WTC11 (cell line): ENCODE results near the gene GOLGA3. TPM values are rescaled to one million over a fixed set of nuclear protein-coding genes. Genes with fewer than 3 reads are reported as not detected.
"Not testable (repeated sequence)": the region's sequence is repeated elsewhere in the genome, so short reads cannot be mapped to it uniquely, and the experiment has no call there.

Source experiments
- ATAC-seq: fragments of 200-7000 bp; cut with Tn5 transposase; 2 replicates; pipeline ENCODE4 v1.10.0; 2021; ENCODE audit warnings: mild to moderate bottlenecking, moderate library complexity
- CTCF ChIA-PET: fragments of 300-600 bp; sonication (Branson Sonifier 250); formaldehyde crosslinking; loops from one replicate; lab custom pipeline; 2021; ENCODE audit warnings: antibody characterized with exemption; lab: Charles Lee
- POLR2A ChIA-PET: fragments of 350-600 bp; sonication (Branson Sonifier 250); formaldehyde crosslinking; loops from one replicate; lab custom pipeline; 2021; ENCODE audit warnings: antibody characterized with exemption; lab: Charles Lee
- DNase-seq: peaks from one replicate; pipeline ENCODE4 v3.0.0; 2021; ENCODE audit warnings: low spot score
- H3K27ac Mint-ChIP-seq: 2 replicates; pipeline ENCODE4 v1.8.0; 2021; ENCODE audit warnings: mixed read lengths
- H3K27me3 Mint-ChIP-seq: 2 replicates; pipeline ENCODE4 v1.8.0; 2021; ENCODE audit warnings: low read depth, mild to moderate bottlenecking, moderate library complexity, mixed read lengths
- H3K36me3 Mint-ChIP-seq: 2 replicates; pipeline ENCODE4 v1.8.0; 2021; ENCODE audit warnings: mixed read lengths
- H3K4me1 Mint-ChIP-seq: 2 replicates; pipeline ENCODE4 v1.8.0; 2022; ENCODE audit warnings: mixed read lengths
- H3K4me3 Mint-ChIP-seq: 2 replicates; pipeline ENCODE4 v1.8.0; 2021; ENCODE audit warnings: mild to moderate bottlenecking, moderate library complexity, mixed read lengths
- H3K9me3 Mint-ChIP-seq: 2 replicates; pipeline ENCODE4 v1.8.0; 2021; ENCODE audit warnings: mixed read lengths
- CREM ChIP-seq: sonication (generic); formaldehyde crosslinking; IDR thresholded peaks from 2 replicates; pipeline ENCODE4 v1.8.1; 2022; ENCODE audit warnings: mild to moderate bottlenecking, missing genetic modification reagents, moderate library complexity
- FOXK1 ChIP-seq: sonication (generic); formaldehyde crosslinking; IDR thresholded peaks from 2 replicates; pipeline ENCODE4 v1.8.0; 2022; ENCODE audit warnings: mild to moderate bottlenecking, moderate library complexity, missing genetic modification reagents
- GRHL2 ChIP-seq: fragments of 250-450 bp; sonication (Bioruptor Pico); IDR thresholded peaks from 2 replicates; pipeline ENCODE4 v1.8.0; 2022; ENCODE audit warnings: mild to moderate bottlenecking, moderate library complexity; ENCODE audit not compliant: insufficient replicate concordance, severe bottlenecking
- GTF2I ChIP-seq: fragments of 250-450 bp; sonication (Bioruptor Pico); conservative IDR thresholded peaks from 2 replicates; pipeline ENCODE4 v1.4.0; 2021; ENCODE audit warnings: mild to moderate bottlenecking
- KAT7 ChIP-seq: sonication (generic); formaldehyde crosslinking; IDR thresholded peaks from 2 replicates; pipeline ENCODE4 v1.8.1; 2023; ENCODE audit warnings: missing genetic modification reagents, mild to moderate bottlenecking, borderline replicate concordance
- MLX ChIP-seq: sonication (generic); formaldehyde crosslinking; IDR thresholded peaks from 2 replicates; pipeline ENCODE4 v1.8.1; 2023; ENCODE audit warnings: mild to moderate bottlenecking, missing genetic modification reagents, moderate library complexity
- MXD4 ChIP-seq: fragments of 250-450 bp; sonication (Bioruptor Pico); IDR thresholded peaks from 2 replicates; pipeline ENCODE4 v1.8.0; 2021; ENCODE audit warnings: mild to moderate bottlenecking, moderate library complexity, borderline replicate concordance
- MYBL2 ChIP-seq: sonication (generic); formaldehyde crosslinking; IDR thresholded peaks from 2 replicates; pipeline ENCODE4 v1.8.1; 2023; ENCODE audit warnings: mild to moderate bottlenecking, moderate library complexity, missing genetic modification reagents
- NR1H2 ChIP-seq: sonication (generic); formaldehyde crosslinking; IDR thresholded peaks from 2 replicates; pipeline ENCODE4 v1.9.0; 2021; ENCODE audit warnings: mild to moderate bottlenecking, moderate library complexity, missing genetic modification reagents
- NR2C2 ChIP-seq: sonication (generic); formaldehyde crosslinking; IDR thresholded peaks from 2 replicates; pipeline ENCODE4 v1.8.0; 2022; ENCODE audit warnings: mild to moderate bottlenecking, missing genetic modification reagents
- SOX15 ChIP-seq: fragments of 250-450 bp; sonication (Bioruptor Pico); IDR thresholded peaks from 2 replicates; pipeline ENCODE4 v1.9.0; 2021; ENCODE audit warnings: mild to moderate bottlenecking
- TP53 ChIP-seq: sonication (generic); formaldehyde crosslinking; IDR thresholded peaks from 2 replicates; pipeline ENCODE4 v1.8.1; 2023; ENCODE audit warnings: mild to moderate bottlenecking, missing genetic modification reagents
- ZBTB21 ChIP-seq: sonication (generic); formaldehyde crosslinking; IDR thresholded peaks from 2 replicates; pipeline ENCODE4 v1.8.1; 2023; ENCODE audit warnings: mild to moderate bottlenecking, missing genetic modification reagents, borderline replicate concordance
- ZNF121 ChIP-seq: sonication (generic); formaldehyde crosslinking; IDR thresholded peaks from 2 replicates; pipeline ENCODE4 v1.8.0; 2023; ENCODE audit warnings: missing genetic modification reagents
- ZNF423 ChIP-seq: fragments of 250-450 bp; sonication (Bioruptor Pico); IDR thresholded peaks from 2 replicates; pipeline ENCODE4 v2.1.2; 2022; ENCODE audit warnings: mild to moderate bottlenecking, moderate library complexity
- ZNF671 ChIP-seq: fragments of 250-450 bp; sonication (Bioruptor Pico); IDR thresholded peaks from 2 replicates; pipeline ENCODE4 v1.8.0; 2021; ENCODE audit warnings: mild to moderate bottlenecking
- total RNA-seq: library from RNA; stranded (reverse); gene quantifications from 3 replicates; pipeline ENCODE4 v1.2.3, GENCODE V29; 2021
- TF ChIP-seq, protein P1 (sequence below): sonication (generic); formaldehyde crosslinking; IDR thresholded peaks from 2 replicates; pipeline ENCODE4 v1.8.0; 2023; ENCODE audit warnings: missing genetic modification reagents, mild to moderate bottlenecking, borderline replicate concordance
- TF ChIP-seq, protein P2 (sequence below): sonication (generic); formaldehyde crosslinking; IDR thresholded peaks from 2 replicates; pipeline ENCODE4 v1.8.0; 2022; ENCODE audit warnings: mild to moderate bottlenecking, missing genetic modification reagents
- TF ChIP-seq, protein P3 (sequence below): sonication (generic); formaldehyde crosslinking; IDR thresholded peaks from 2 replicates; pipeline ENCODE4 v1.8.0; 2022; ENCODE audit warnings: mild to moderate bottlenecking, missing genetic modification reagents
- TF ChIP-seq, protein P4 (sequence below): sonication (generic); formaldehyde crosslinking; IDR thresholded peaks from 2 replicates; pipeline ENCODE4 v1.8.0; 2022; ENCODE audit warnings: mild to moderate bottlenecking, missing genetic modification reagents

Gene GOLGA3
- total RNA-seq, 1 experiment from 2014 or later = 47.8 TPM

DNA sequence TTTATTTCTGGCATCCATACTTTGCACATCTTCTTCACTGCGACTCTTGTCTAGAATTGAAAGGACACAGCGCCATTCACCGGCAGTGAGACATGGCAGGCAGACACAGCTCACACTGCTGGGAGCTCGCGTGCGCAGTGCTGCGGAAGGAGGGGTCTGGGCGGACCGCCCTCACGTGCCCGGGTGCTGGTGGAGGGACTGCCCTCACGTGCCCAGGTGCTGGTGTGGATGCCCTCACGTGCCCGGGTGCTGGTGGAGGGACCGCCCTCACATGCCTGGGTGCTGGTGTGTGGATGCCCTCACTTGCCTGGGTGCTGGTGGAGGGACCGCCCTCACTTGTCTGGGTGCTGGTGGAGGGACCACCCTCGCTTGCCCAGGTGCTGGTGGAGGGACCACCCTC, 27.9 kb upstream of the GOLGA3 start:
- TF ChIP-seq ZBTB21 (no peak), MYBL2 (no peak), NR2C2 (CRISPR knock-in tag) (no peak), TP53 (CRISPR knock-in tag) (no peak), SOX15 (CRISPR knock-in tag) (no peak), KAT7 (no peak), NR1H2 (CRISPR knock-in tag) (no peak), GTF2I (CRISPR knock-in tag) (no peak), ZNF121 (CRISPR knock-in tag) (no peak), CREM (no peak)
- TF ChIP-seq, protein P1, sequence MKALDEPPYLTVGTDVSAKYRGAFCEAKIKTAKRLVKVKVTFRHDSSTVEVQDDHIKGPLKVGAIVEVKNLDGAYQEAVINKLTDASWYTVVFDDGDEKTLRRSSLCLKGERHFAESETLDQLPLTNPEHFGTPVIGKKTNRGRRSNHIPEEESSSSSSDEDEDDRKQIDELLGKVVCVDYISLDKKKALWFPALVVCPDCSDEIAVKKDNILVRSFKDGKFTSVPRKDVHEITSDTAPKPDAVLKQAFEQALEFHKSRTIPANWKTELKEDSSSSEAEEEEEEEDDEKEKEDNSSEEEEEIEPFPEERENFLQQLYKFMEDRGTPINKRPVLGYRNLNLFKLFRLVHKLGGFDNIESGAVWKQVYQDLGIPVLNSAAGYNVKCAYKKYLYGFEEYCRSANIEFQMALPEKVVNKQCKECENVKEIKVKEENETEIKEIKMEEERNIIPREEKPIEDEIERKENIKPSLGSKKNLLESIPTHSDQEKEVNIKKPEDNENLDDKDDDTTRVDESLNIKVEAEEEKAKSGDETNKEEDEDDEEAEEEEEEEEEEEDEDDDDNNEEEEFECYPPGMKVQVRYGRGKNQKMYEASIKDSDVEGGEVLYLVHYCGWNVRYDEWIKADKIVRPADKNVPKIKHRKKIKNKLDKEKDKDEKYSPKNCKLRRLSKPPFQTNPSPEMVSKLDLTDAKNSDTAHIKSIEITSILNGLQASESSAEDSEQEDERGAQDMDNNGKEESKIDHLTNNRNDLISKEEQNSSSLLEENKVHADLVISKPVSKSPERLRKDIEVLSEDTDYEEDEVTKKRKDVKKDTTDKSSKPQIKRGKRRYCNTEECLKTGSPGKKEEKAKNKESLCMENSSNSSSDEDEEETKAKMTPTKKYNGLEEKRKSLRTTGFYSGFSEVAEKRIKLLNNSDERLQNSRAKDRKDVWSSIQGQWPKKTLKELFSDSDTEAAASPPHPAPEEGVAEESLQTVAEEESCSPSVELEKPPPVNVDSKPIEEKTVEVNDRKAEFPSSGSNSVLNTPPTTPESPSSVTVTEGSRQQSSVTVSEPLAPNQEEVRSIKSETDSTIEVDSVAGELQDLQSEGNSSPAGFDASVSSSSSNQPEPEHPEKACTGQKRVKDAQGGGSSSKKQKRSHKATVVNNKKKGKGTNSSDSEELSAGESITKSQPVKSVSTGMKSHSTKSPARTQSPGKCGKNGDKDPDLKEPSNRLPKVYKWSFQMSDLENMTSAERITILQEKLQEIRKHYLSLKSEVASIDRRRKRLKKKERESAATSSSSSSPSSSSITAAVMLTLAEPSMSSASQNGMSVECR (CRISPR knock-in tag) = no peak
- TF ChIP-seq, protein P2, sequence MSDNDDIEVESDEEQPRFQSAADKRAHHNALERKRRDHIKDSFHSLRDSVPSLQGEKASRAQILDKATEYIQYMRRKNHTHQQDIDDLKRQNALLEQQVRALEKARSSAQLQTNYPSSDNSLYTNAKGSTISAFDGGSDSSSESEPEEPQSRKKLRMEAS (CRISPR knock-in tag) = no peak
- DNase-seq = no peak
- ATAC-seq = no peak
- no peaks in the 10 kb centered on the region for H3K27me3 Mint-ChIP-seq
- ChIA-PET CTCF (interaction anchor here (1.1 kb wide), 1 partner anchor 48 kb away, joined by 4 read pairs; no protein-coding TSS in a partner anchor), POLR2A (no interaction called here)
- no peak overlapping the region for H3K27ac Mint-ChIP-seq
- H3K36me3 Mint-ChIP-seq = peaks cover 54% of the 10 kb centered on the region
- H3K4me3 Mint-ChIP-seq = no peak overlapping the region
- no peaks in the 10 kb centered on the region for H3K4me1 Mint-ChIP-seq
- H3K9me3 Mint-ChIP-seq = no peaks in the 10 kb centered on the region

GRCh38 chr12:132855211-132855610, 26.5 kb upstream of the GOLGA3 start:
- DNase-seq, H3K4me1 Mint-ChIP-seq, H3K4me3 Mint-ChIP-seq, ATAC-seq, H3K27ac Mint-ChIP-seq, POLR2A ChIA-PET, CTCF ChIA-PET, H3K9me3 Mint-ChIP-seq, H3K27me3 Mint-ChIP-seq: not testable (repeated sequence)
- H3K36me3 Mint-ChIP-seq = peaks cover 54% of the 10 kb centered on the region

- POLR2A ChIA-PET = no interaction called here
- CTCF ChIA-PET = no interaction called here
- H3K4me1 Mint-ChIP-seq = peaks cover 3% of the 10 kb centered on the region
- no peaks in the 10 kb centered on the region for H3K27me3 Mint-ChIP-seq
- H3K4me3 Mint-ChIP-seq = no peak overlapping the region
- peak overlapping the region; percentile 68 for H3K27ac Mint-ChIP-seq
- H3K9me3 Mint-ChIP-seq = no peaks in the 10 kb centered on the region
- no peak for ATAC-seq
- H3K36me3 Mint-ChIP-seq = peaks cover 47% of the 10 kb centered on the region
- no peak for DNase-seq
- TF ChIP-seq, protein P1 (CRISPR knock-in tag) = no peak
- TF ChIP-seq MXD4 (CRISPR knock-in tag) (no peak), FOXK1 (CRISPR knock-in tag) (no peak), ZNF671 (no peak), MLX (no peak), GRHL2 (no peak), ZNF423 (CRISPR knock-in tag) (no peak)
- TF ChIP-seq, protein P3, sequence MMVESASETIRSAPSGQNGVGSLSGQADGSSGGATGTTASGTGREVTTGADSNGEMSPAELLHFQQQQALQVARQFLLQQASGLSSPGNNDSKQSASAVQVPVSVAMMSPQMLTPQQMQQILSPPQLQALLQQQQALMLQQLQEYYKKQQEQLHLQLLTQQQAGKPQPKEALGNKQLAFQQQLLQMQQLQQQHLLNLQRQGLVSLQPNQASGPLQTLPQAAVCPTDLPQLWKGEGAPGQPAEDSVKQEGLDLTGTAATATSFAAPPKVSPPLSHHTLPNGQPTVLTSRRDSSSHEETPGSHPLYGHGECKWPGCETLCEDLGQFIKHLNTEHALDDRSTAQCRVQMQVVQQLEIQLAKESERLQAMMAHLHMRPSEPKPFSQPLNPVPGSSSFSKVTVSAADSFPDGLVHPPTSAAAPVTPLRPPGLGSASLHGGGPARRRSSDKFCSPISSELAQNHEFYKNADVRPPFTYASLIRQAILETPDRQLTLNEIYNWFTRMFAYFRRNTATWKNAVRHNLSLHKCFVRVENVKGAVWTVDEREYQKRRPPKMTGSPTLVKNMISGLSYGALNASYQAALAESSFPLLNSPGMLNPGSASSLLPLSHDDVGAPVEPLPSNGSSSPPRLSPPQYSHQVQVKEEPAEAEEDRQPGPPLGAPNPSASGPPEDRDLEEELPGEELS (CRISPR knock-in tag) = no peak; the same call in 1 of the 2 replicates
- TF ChIP-seq, protein P4, sequence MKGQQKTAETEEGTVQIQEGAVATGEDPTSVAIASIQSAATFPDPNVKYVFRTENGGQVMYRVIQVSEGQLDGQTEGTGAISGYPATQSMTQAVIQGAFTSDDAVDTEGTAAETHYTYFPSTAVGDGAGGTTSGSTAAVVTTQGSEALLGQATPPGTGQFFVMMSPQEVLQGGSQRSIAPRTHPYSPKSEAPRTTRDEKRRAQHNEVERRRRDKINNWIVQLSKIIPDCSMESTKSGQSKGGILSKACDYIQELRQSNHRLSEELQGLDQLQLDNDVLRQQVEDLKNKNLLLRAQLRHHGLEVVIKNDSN = no peak
Measured at GRCh38 chr12:132853285-132854092, 24.8 kb upstream of the GOLGA3 start.
